Measurements from ENCODE around the gene RAB3IP.
"Not testable (repeated sequence)": the region's sequence is repeated elsewhere in the genome, so short reads cannot be mapped to it uniquely, and the experiment has no call there.

RAB3IP gene

GRCh38 chr12:69836015-69836414, 97.4 kb downstream of the RAB3IP start:
- DNase-seq = no peak

- DNase-seq = no peak
These were observed 98.5 kb downstream of the RAB3IP start for GRCh38 chr12:69837191-69837590.

- DNase-seq = no peak
These were observed 99.2 kb downstream of the RAB3IP start for GRCh38 chr12:69837657-69838415.

- DNase-seq = no peak
These were observed 102.1 kb downstream of the RAB3IP start for GRCh38 chr12:69840727-69841126.

GRCh38 chr12:69843608-69844007, 104.9 kb downstream of the RAB3IP start:
- DNase-seq = no peak

- DNase-seq = no peak
These were observed 105.8 kb downstream of the RAB3IP start for GRCh38 chr12:69844416-69844815.

- DNase-seq = no peak
These were observed 106.2 kb downstream of the RAB3IP start for GRCh38 chr12:69844836-69845235.

- no peak for DNase-seq
These were observed 108.3 kb downstream of the RAB3IP start for GRCh38 chr12:69846976-69847375.

- no peak for DNase-seq
These were observed 113.3 kb downstream of the RAB3IP start for GRCh38 chr12:69851976-69852375.

- not testable (repeated sequence) for DNase-seq
These were observed 114.7 kb downstream of the RAB3IP start for GRCh38 chr12:69853176-69853961.

GRCh38 chr12:69866698-69867097, 128.0 kb downstream of the RAB3IP start:
- DNase-seq = no peak

- no peak for DNase-seq
These were observed 130.0 kb downstream of the RAB3IP start for GRCh38 chr12:69868695-69869094.

GRCh38 chr12:69872804-69873203, 134.1 kb downstream of the RAB3IP start:
- DNase-seq = no peak

Data from SHP77 treated with DMSO at 0.1 percent for 48 hours (cell line).